Measurements from ENCODE around the gene NDUFA5.

DNA sequence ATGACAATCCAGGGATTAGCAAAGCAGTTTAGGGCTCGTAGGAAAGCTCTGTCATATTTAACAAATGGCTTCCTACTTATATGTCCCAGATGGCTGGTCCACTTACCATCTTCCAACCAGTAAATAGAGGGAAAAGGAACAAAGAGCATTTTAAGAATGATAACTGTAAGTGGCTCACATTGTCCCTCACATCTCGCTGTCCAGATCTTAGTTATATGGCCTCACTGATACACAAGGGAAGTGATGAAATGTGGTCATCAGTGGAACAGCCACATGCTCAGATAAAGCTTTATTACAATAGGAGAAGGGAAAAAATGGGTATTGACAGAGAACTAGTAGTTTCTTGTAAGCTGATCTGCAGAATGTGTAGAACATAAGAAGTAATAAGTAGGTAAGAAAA is 59.0 kb downstream of the NDUFA5 start:
- TF ChIP-seq CTCF (IDR thresholded peaks at IDR 0.05) (no peak), RCOR1 (IDR thresholded peaks at IDR 0.05; ENCODE audit: low read length) (no peak), MEF2A (IDR thresholded peaks at IDR 0.05; ENCODE audit: borderline replicate concordance, low read depth) (no peak), SMC3 (IDR thresholded peaks at IDR 0.05; ENCODE audit: low read depth, low read length) (no peak)
